Upper lobe of left lung (tissue), 4 donors: ENCODE measurements around the gene GATA1.

Experiments
- POLR2A ChIP-seq, 4 donors: fragments of 450-650 bp; IDR thresholded peaks; one replicate each; pipeline ENCODE4 v1.5.1; 2016 to 2017; ENCODE audit warnings: antibody characterized with exemption in 4 of 4, mild to moderate bottlenecking in 2 of 4
- TF ChIP-seq, protein P1 (sequence below), 6 experiments: fragments of 450-650 bp in 4 of 6; fragments of 200-600 bp in 2 of 6; sonication (generic) in 2 of 6; IDR thresholded peaks; one replicate each; pipeline ENCODE4 v1.5.1; 2016 to 2019; ENCODE audit warnings: antibody characterized with exemption in 6 of 6

DNA sequence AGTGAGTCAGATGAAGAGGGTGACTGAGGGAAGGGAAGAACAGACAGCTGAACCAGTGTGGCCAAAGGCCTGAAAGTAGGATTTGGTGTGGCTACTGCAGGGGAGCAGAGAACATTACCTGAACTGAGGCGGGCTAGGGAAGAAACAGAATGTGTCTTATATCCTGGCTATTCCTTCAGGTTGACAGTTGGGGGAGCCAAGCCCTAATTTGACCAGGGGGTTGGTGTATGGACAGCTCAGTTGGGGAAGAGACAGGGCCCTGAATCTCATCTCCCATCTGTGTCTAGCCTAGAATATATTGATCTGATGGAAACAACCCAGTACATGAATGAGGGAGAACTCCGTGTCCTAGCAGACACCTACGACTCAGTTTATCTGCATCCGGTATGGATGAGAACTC lies 19.7 kb downstream of the GATA1 start:
- TF ChIP-seq, protein P1, sequence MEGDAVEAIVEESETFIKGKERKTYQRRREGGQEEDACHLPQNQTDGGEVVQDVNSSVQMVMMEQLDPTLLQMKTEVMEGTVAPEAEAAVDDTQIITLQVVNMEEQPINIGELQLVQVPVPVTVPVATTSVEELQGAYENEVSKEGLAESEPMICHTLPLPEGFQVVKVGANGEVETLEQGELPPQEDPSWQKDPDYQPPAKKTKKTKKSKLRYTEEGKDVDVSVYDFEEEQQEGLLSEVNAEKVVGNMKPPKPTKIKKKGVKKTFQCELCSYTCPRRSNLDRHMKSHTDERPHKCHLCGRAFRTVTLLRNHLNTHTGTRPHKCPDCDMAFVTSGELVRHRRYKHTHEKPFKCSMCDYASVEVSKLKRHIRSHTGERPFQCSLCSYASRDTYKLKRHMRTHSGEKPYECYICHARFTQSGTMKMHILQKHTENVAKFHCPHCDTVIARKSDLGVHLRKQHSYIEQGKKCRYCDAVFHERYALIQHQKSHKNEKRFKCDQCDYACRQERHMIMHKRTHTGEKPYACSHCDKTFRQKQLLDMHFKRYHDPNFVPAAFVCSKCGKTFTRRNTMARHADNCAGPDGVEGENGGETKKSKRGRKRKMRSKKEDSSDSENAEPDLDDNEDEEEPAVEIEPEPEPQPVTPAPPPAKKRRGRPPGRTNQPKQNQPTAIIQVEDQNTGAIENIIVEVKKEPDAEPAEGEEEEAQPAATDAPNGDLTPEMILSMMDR (IDR thresholded peaks at IDR 0.05): no peak
- TF ChIP-seq POLR2A (IDR thresholded peaks at IDR 0.05): no peak
